ENCODE data around the gene CLEC19A. TPM values are rescaled to one million over a fixed set of nuclear protein-coding genes. Genes with fewer than 3 reads are reported as not detected.

The CLEC19A gene
- total RNA-seq, 2 experiments from 2014 or later, result not detected

GRCh38 chr16:19301931-19302330 is 16.4 kb downstream of the CLEC19A start:
- ChIA-PET CTCF (ENCODE audit: unreplicated experiment) (no interaction called here), POLR2A (no interaction called here)
- no peaks in the 10 kb centered on the region for H3K4me1 ChIP-seq (ENCODE audit: insufficient read depth, low read length, poor library complexity, severe bottlenecking)
- H3K4me2 ChIP-seq (ENCODE audit: low read length), result no peak overlapping the region
- TF ChIP-seq CTCF (conservative IDR thresholded peaks at IDR 0.05; ENCODE audit: low read length) (no peak), EZH2phosphoT487 (IDR thresholded peaks at IDR 0.05; ENCODE audit: borderline replicate concordance, low read depth, low read length) (no peak)
- no peak for DNase-seq (ENCODE audit: low spot score)
- H2AFZ ChIP-seq (ENCODE audit: low read length), result no peak overlapping the region
- no peaks in the 10 kb centered on the region for H3K36me3 ChIP-seq (ENCODE audit: insufficient read depth, low read length)
- no peaks in the 10 kb centered on the region for H4K20me1 ChIP-seq (ENCODE audit: insufficient read depth, low read length)
- H3K79me2 ChIP-seq (ENCODE audit: insufficient read depth, low read depth, low read length), result no peaks in the 10 kb centered on the region
- H3K4me3 ChIP-seq (ENCODE audit: low read depth, low read length, poor library complexity, severe bottlenecking), result no peak overlapping the region
- intact Hi-C loops (cut with micrococcal nuclease; ENCODE audit: unreplicated experiment), result no loop called here
- no peaks in the 10 kb centered on the region for H3K9me2 ChIP-seq (ENCODE audit: insufficient read depth, low read length)
- H3K9me3 ChIP-seq (ENCODE audit: low read length), result no peaks in the 10 kb centered on the region
- H3K27ac ChIP-seq (ENCODE audit: low read depth, low read length, poor library complexity, severe bottlenecking), result no peak overlapping the region
- BruUV-seq (replicated peaks), result no TSS peak

- intact Hi-C loops (cut with micrococcal nuclease; ENCODE audit: unreplicated experiment), result no loop called here
- DNase-seq (ENCODE audit: low spot score), result no peak
- Histone ChIP-seq H2AFZ (ENCODE audit: low read length) (no peak overlapping the region), H4K20me1 (ENCODE audit: insufficient read depth, low read length) (no peaks in the 10 kb centered on the region), H3K9me3 (ENCODE audit: low read length) (no peaks in the 10 kb centered on the region), H3K79me2 (ENCODE audit: insufficient read depth, low read depth, low read length) (no peaks in the 10 kb centered on the region), H3K9me2 (ENCODE audit: insufficient read depth, low read length) (no peaks in the 10 kb centered on the region), H3K4me1 (ENCODE audit: insufficient read depth, low read length, poor library complexity, severe bottlenecking) (no peaks in the 10 kb centered on the region), H3K36me3 (ENCODE audit: insufficient read depth, low read length) (no peaks in the 10 kb centered on the region), H3K4me2 (ENCODE audit: low read length) (no peak overlapping the region), H3K4me3 (ENCODE audit: low read depth, low read length, poor library complexity, severe bottlenecking) (no peak overlapping the region), H3K27ac (ENCODE audit: low read depth, low read length, poor library complexity, severe bottlenecking) (no peak overlapping the region)
- ChIA-PET POLR2A (no interaction called here), CTCF (ENCODE audit: unreplicated experiment) (no interaction called here)
- TF ChIP-seq EZH2phosphoT487 (IDR thresholded peaks at IDR 0.05; ENCODE audit: borderline replicate concordance, low read depth, low read length) (no peak), CTCF (conservative IDR thresholded peaks at IDR 0.05; ENCODE audit: low read length) (no peak)
- BruUV-seq (replicated peaks), result no TSS peak
These were observed 19.2 kb downstream of the CLEC19A start for GRCh38 chr16:19304750-19305149.

GRCh38 chr16:19305443-19305842 is 19.9 kb downstream of the CLEC19A start:
- H4K20me1 ChIP-seq (ENCODE audit: insufficient read depth, low read length), result no peaks in the 10 kb centered on the region
- H3K4me3 ChIP-seq (ENCODE audit: low read depth, low read length, poor library complexity, severe bottlenecking), result no peak overlapping the region
- no peaks in the 10 kb centered on the region; the same call in 1 of the 2 replicates for H3K9me2 ChIP-seq (ENCODE audit: insufficient read depth, low read length)
- TF ChIP-seq EZH2phosphoT487 (IDR thresholded peaks at IDR 0.05; ENCODE audit: borderline replicate concordance, low read depth, low read length) (no peak), CTCF (conservative IDR thresholded peaks at IDR 0.05; ENCODE audit: low read length) (no peak)
- H3K4me2 ChIP-seq (ENCODE audit: low read length), result no peak overlapping the region
- POLR2A ChIA-PET, result no interaction called here
- no peaks in the 10 kb centered on the region for H3K79me2 ChIP-seq (ENCODE audit: insufficient read depth, low read depth, low read length)
- BruUV-seq (replicated peaks), result no TSS peak
- CTCF ChIA-PET (ENCODE audit: unreplicated experiment), result no interaction called here
- H3K9me3 ChIP-seq (ENCODE audit: low read length), result no peaks in the 10 kb centered on the region
- H3K36me3 ChIP-seq (ENCODE audit: insufficient read depth, low read length), result no peaks in the 10 kb centered on the region
- no peak overlapping the region for H3K27ac ChIP-seq (ENCODE audit: low read depth, low read length, poor library complexity, severe bottlenecking)
- no peak for DNase-seq (ENCODE audit: low spot score)
- intact Hi-C loops (cut with micrococcal nuclease; ENCODE audit: unreplicated experiment), result no loop called here
- H2AFZ ChIP-seq (ENCODE audit: low read length), result no peak overlapping the region
- no peaks in the 10 kb centered on the region for H3K4me1 ChIP-seq (ENCODE audit: insufficient read depth, low read length, poor library complexity, severe bottlenecking)

Measured in OCI-LY7 (cell line).